GM18517 (cell line): ENCODE measurements around the gene DCST2.

Experiments used
- ATAC-seq: cut with Tn5 transposase; IDR thresholded peaks from one replicate; pipeline ENCODE4 v1.9.1; 2021; ENCODE audit warnings: mild to moderate bottlenecking, moderate library complexity; ENCODE audit not compliant: unreplicated experiment

DCST2 gene

GRCh38 chr1:155070158-155070621 lies 36.6 kb upstream of the DCST2 start:
- no peak for ATAC-seq

GRCh38 chr1:155069551-155070157 lies 36.1 kb upstream of the DCST2 start:
- ATAC-seq, result no peak

- ATAC-seq, result no peak
Measured at GRCh38 chr1:155068599-155068998, 35.0 kb upstream of the DCST2 start.

- ATAC-seq, result no peak
Measured at GRCh38 chr1:155066777-155067176, 33.2 kb upstream of the DCST2 start.

GRCh38 chr1:155064832-155065429 lies 31.4 kb upstream of the DCST2 start:
- ATAC-seq, result no peak

- no peak for ATAC-seq
Measured at GRCh38 chr1:155064111-155064831, 30.7 kb upstream of the DCST2 start.

GRCh38 chr1:155063550-155064110 lies 30.0 kb upstream of the DCST2 start, which contains the start of gene EFNA4:
Gene EFNA4, plus strand, starts transcription at chr1:155063740. Its CDS starts 84 bp downstream, at chr1:155063824.
- peak; percentile 62 for ATAC-seq

- ATAC-seq, result no peak
Measured at GRCh38 chr1:155062702-155063411, 29.3 kb upstream of the DCST2 start.

GRCh38 chr1:155062151-155062686 lies 28.6 kb upstream of the DCST2 start:
- ATAC-seq, result no peak

- ATAC-seq, result peak; percentile 46
Measured at GRCh38 chr1:155061381-155062150, 28.0 kb upstream of the DCST2 start.

GRCh38 chr1:155060736-155061135 lies 27.2 kb upstream of the DCST2 start:
- no peak for ATAC-seq

- no peak for ATAC-seq
Measured at GRCh38 chr1:155057788-155058211, 24.2 kb upstream of the DCST2 start.

GRCh38 chr1:155057104-155057503 lies 23.5 kb upstream of the DCST2 start:
- no peak for ATAC-seq

GRCh38 chr1:155053531-155054105 lies 20.0 kb upstream of the DCST2 start:
- ATAC-seq, result no peak

- ATAC-seq, result no peak
Measured at GRCh38 chr1:155052439-155053395, 19.1 kb upstream of the DCST2 start.

GRCh38 chr1:155051777-155052398 lies 18.3 kb upstream of the DCST2 start:
- no peak for ATAC-seq

- ATAC-seq, result peak; percentile 34
Measured at GRCh38 chr1:155051342-155051776, 17.8 kb upstream of the DCST2 start.
